NCI-H226 (cell line): Measurements from ENCODE around the gene PLAAT3.
"Not testable (repeated sequence)": the region's sequence is repeated elsewhere in the genome, so short reads cannot be mapped to it uniquely, and the experiment has no call there.

Experiments used
- DNase-seq: peaks from one replicate; pipeline ENCODE4 v3.0.0-alpha.2; 2015

PLAAT3 gene

GRCh38 chr11:63614136-63614671 is at the start of gene PLAAT3:
Gene PLAAT3, minus strand, starts transcription at chr11:63614433. Its CDS starts 419 bp downstream, at chr11:63614014.
- peak; percentile 85 for DNase-seq

- DNase-seq: peak; percentile 72
These were observed 49.6 kb upstream of the PLAAT3 start for GRCh38 chr11:63663809-63664208.

- DNase-seq: no peak
These were observed 46.7 kb upstream of the PLAAT3 start for GRCh38 chr11:63660972-63661371.

- no peak for DNase-seq
These were observed 38.4 kb upstream of the PLAAT3 start for GRCh38 chr11:63652671-63653070.

- no peak for DNase-seq
These were observed 29.0 kb upstream of the PLAAT3 start for GRCh38 chr11:63643205-63643604.

- DNase-seq: no peak
These were observed 27.5 kb upstream of the PLAAT3 start for GRCh38 chr11:63641727-63642126.

- no peak for DNase-seq
These were observed 25.1 kb upstream of the PLAAT3 start for GRCh38 chr11:63639199-63639832.

- not testable (repeated sequence) for DNase-seq
These were observed 24.2 kb upstream of the PLAAT3 start for GRCh38 chr11:63638436-63638835.

GRCh38 chr11:63635762-63636465 is 21.7 kb upstream of the PLAAT3 start:
- DNase-seq: no peak

- DNase-seq: no peak
These were observed 15.2 kb upstream of the PLAAT3 start for GRCh38 chr11:63629426-63629825.

- no peak for DNase-seq
These were observed 9.4 kb upstream of the PLAAT3 start for GRCh38 chr11:63623513-63624140.

GRCh38 chr11:63622323-63622722 is 8.1 kb upstream of the PLAAT3 start:
- DNase-seq: peak; percentile 54

- DNase-seq: no peak
These were observed 6.8 kb upstream of the PLAAT3 start for GRCh38 chr11:63621071-63621470.

GRCh38 chr11:63619967-63620366 is 5.7 kb upstream of the PLAAT3 start:
- no peak for DNase-seq

GRCh38 chr11:63617686-63618085 is 3.5 kb upstream of the PLAAT3 start:
- not testable (repeated sequence) for DNase-seq

- no peak for DNase-seq
These were observed 2.7 kb upstream of the PLAAT3 start for GRCh38 chr11:63616953-63617352.

GRCh38 chr11:63613517-63614135 is 607 bp downstream of the PLAAT3 start:
- no peak for DNase-seq

GRCh38 chr11:63612181-63612580 is 2.1 kb downstream of the PLAAT3 start:
- DNase-seq: no peak

GRCh38 chr11:63611395-63611747 is 2.9 kb downstream of the PLAAT3 start:
- no peak for DNase-seq

- no peak for DNase-seq
These were observed 3.4 kb downstream of the PLAAT3 start for GRCh38 chr11:63610604-63611394.

- DNase-seq: no peak
These were observed 4.2 kb downstream of the PLAAT3 start for GRCh38 chr11:63609971-63610580.

GRCh38 chr11:63609536-63609935 is 4.7 kb downstream of the PLAAT3 start:
- DNase-seq: no peak
